ENCODE measurements around the gene SLC29A2. TPM values are rescaled to one million over a fixed set of nuclear protein-coding genes. Genes with fewer than 3 reads are reported as not detected.

SLC29A2 gene
- total and polyA plus RNA-seq, 2 donors (not counting 1 experiment from before 2014, with no cell fraction given): 16.2 to 18.5 TPM

GRCh38 chr11:66338276-66339161 is 33.0 kb downstream of the SLC29A2 start:
- no peak overlapping the region for H3K9ac ChIP-seq (ENCODE audit: low read length)
- H3K36me3 ChIP-seq (replicated peaks in 1 of 2; ENCODE audit: control extremely low read depth in 1 of 2, control insufficient read depth in 1 of 2, extremely low read depth in 1 of 2, insufficient read depth in 2 of 2, low read length in 1 of 2): peaks cover 0 to 49% of the 10 kb centered on the region in 2 experiments
- peaks cover 15 to 29% of the 10 kb centered on the region in 2 donors for H3K4me1 ChIP-seq (ENCODE audit: control insufficient read depth in 2 of 2, insufficient read depth in 2 of 2, low read length in 2 of 2)
- DNase-seq (no peak), ATAC-seq (ENCODE audit: low read depth) (no peak)
- TF ChIP-seq EZH2 (IDR thresholded peaks at IDR 0.05; ENCODE audit: borderline replicate concordance, insufficient read depth, low read depth, low read length, poor library complexity, severe bottlenecking) (no peak), CTCF (IDR thresholded peaks at IDR 0.05) (no peak)
- H2AFZ ChIP-seq (ENCODE audit: insufficient read depth, low read depth, low read length, poor library complexity, severe bottlenecking): no peak overlapping the region
- H3K27ac ChIP-seq (ENCODE audit: low read length in 2 of 2): no peak overlapping the region
- Mint-ChIP-seq H3K4me1 (peaks cover 28% of the 10 kb centered on the region), H3K27me3 (no peaks in the 10 kb centered on the region), H3K4me3 (no peak overlapping the region), H3K9me3 (ENCODE audit: insufficient read depth) (no peaks in the 10 kb centered on the region), H3K27ac (no peak overlapping the region)
- no peak overlapping the region for H3K4me2 ChIP-seq (replicated peaks; ENCODE audit: low read depth, low read length, poor library complexity, severe bottlenecking)
- ChIA-PET CTCF (interaction anchor here (1.3 to 1.5 kb wide), 2 partner anchors 28 to 50 kb away, joined by 4 to 13 read pairs; no protein-coding TSS in a partner anchor), POLR2A (interaction anchor here (0.7 kb wide), 1 partner anchor 10 kb away, joined by 3 read pairs; no protein-coding TSS in a partner anchor)
- peaks cover 15% of the 10 kb centered on the region for H3K79me2 ChIP-seq (ENCODE audit: control insufficient read depth, insufficient read depth, low read length)
- H3K4me3 ChIP-seq (ENCODE audit: control extremely low read depth in 1 of 5, extremely low read depth in 1 of 5, insufficient read depth in 1 of 5, low read depth in 2 of 5, low read length in 4 of 5): no peak overlapping the region
- peaks cover 0 to 9% (median 3%) of the 10 kb centered on the region in 4 experiments for H3K27me3 ChIP-seq (replicated peaks in 1 of 4; ENCODE audit: control extremely low read depth in 1 of 4, control insufficient read depth in 3 of 4, insufficient read depth in 4 of 4, low read length in 3 of 4)
- WGBS (ENCODE audit: insufficient coverage): 94% methylated on average over 14 of the region's 17 CpGs
- intact Hi-C loops (cut with micrococcal nuclease): no loop called here
- H3K9me3 ChIP-seq (ENCODE audit: control extremely low read depth in 1 of 3, control insufficient read depth in 2 of 3, insufficient read depth in 1 of 3, low read length in 2 of 3): no peaks in the 10 kb centered on the region
- peaks cover 41% of the 10 kb centered on the region for H4K20me1 ChIP-seq (ENCODE audit: control insufficient read depth, insufficient read depth, low read length, poor library complexity, severe bottlenecking)

All from B cell (primary cell).